ENCODE measurements around the gene CENPA.

- TF ChIP-seq POLR2AphosphoS5 (IDR thresholded peaks at IDR 0.05; ENCODE audit: insufficient read depth in 1 of 2, low read depth in 1 of 2) (no peak), CTCF (IDR thresholded peaks at IDR 0.05) (no peak)
These were observed 45.5 kb upstream of the CENPA start for GRCh38 chr2:26740346-26740745.
